GM13976 (cell line): ENCODE data around the gene PITHD1.
"Not testable (repeated sequence)": the region's sequence is repeated elsewhere in the genome, so short reads cannot be mapped to it uniquely, and the experiment has no call there.

ENCODE experiments used
- DNase-seq: peaks from one replicate; pipeline ENCODE4 v3.0.0; 2012; ENCODE audit warnings: low spot score
- CTCF ChIP-seq: IDR thresholded peaks from 2 replicates; pipeline ENCODE4 v1.5.1; 2012; ENCODE audit warnings: borderline replicate concordance, mild to moderate bottlenecking; ENCODE audit not compliant: insufficient read depth; ENCODE audit errors: extremely low read depth, missing control alignments, control extremely low read depth
- in situ Hi-C: fragments of 300-500 bp; cut with MboI; formaldehyde crosslinking; loops from one replicate; pipeline ENCODE4 v1.12.0; 2022; ENCODE audit warnings: low sequenced_read_pairs, mixed read lengths, inconsistent platforms; ENCODE audit not compliant: unreplicated experiment

Gene PITHD1

GRCh38 chr1:23827717-23828116 lies 49.5 kb downstream of the PITHD1 start:
- no peak for TF ChIP-seq CTCF
- DNase-seq, result no peak
- in situ Hi-C loops, result no loop called here

- DNase-seq, in situ Hi-C loops: not testable (repeated sequence)
Observed at GRCh38 chr1:23834156-23834555, 55.9 kb downstream of the PITHD1 start.

- no peak for TF ChIP-seq CTCF
- no peak for DNase-seq
- in situ Hi-C loops, result no loop called here
Observed at GRCh38 chr1:23836037-23836436, 57.8 kb downstream of the PITHD1 start.
